Measurements from ENCODE around the gene OCRL. TPM values are rescaled to one million over a fixed set of nuclear protein-coding genes. Genes with fewer than 3 reads are reported as not detected.

Gene OCRL
- total and polyA plus RNA-seq, 2 of the 13 experiments (the other 11 are each of a cell fraction or from before 2014, with no cell fraction given): 13.4 to 32.0 TPM

GRCh38 chrX:129585691-129586090 is 45.6 kb downstream of the OCRL start (continued):
- TF ChIP-seq SOX6 (IDR thresholded peaks at IDR 0.05) (no peak), SOX6 (CRISPR knock-in tag; IDR thresholded peaks at IDR 0.05) (0 out of 2 replicates have a peak, but pooled peaks have one; percentile 25), SALL1 (CRISPR knock-in tag; IDR thresholded peaks at IDR 0.05) (peak; percentile 27; the same call in 1 of the 2 replicates), PHF8 (CRISPR knock-in tag; IDR thresholded peaks at IDR 0.05) (no peak), ZNF383 (CRISPR knock-in tag; IDR thresholded peaks at IDR 0.05; ENCODE audit: borderline replicate concordance) (no peak), ZNF891 (CRISPR knock-in tag; IDR thresholded peaks at IDR 0.05) (no peak), AFF4 (CRISPR knock-in tag; IDR thresholded peaks at IDR 0.05) (no peak), CEBPG (CRISPR knock-in tag; IDR thresholded peaks at IDR 0.05) (peak; percentile 95)

GRCh38 chrX:129586446-129586845 is 46.4 kb downstream of the OCRL start:
- peaks cover 5 to 35% of the 10 kb centered on the region in 2 experiments for H3K36me3 ChIP-seq (replicated peaks in 1 of 2; ENCODE audit: control insufficient read depth in 1 of 2, insufficient read depth in 2 of 2, low read length in 2 of 2)
- TF ChIP-seq SIX1 (CRISPR knock-in tag; IDR thresholded peaks at IDR 0.05; ENCODE audit: borderline replicate concordance) (peak; percentile 98), ZSCAN21 (CRISPR knock-in tag; IDR thresholded peaks at IDR 0.05; ENCODE audit: borderline replicate concordance) (0 out of 2 replicates have a peak, but pooled peaks have one; percentile 24), FOXP4 (CRISPR knock-in tag; IDR thresholded peaks at IDR 0.05) (0 out of 2 replicates have a peak, but pooled peaks have one; percentile 15), ZFP90 (CRISPR knock-in tag; IDR thresholded peaks at IDR 0.05; ENCODE audit: borderline replicate concordance) (no peak), FOXA3 (CRISPR knock-in tag; IDR thresholded peaks at IDR 0.05) (peak; percentile 52), ZKSCAN8 (CRISPR knock-in tag; IDR thresholded peaks at IDR 0.05; ENCODE audit: borderline replicate concordance) (no peak), ZSCAN29 (CRISPR knock-in tag; conservative IDR thresholded peaks at IDR 0.05) (no peak), BCL6 (CRISPR knock-in tag; IDR thresholded peaks at IDR 0.05) (no peak), FOXP1 (IDR thresholded peaks at IDR 0.05) (no peak), FOXP1 (CRISPR knock-in tag; IDR thresholded peaks at IDR 0.05) (0 out of 2 replicates have a peak, but pooled peaks have one; percentile 19), ZBTB20 (CRISPR knock-in tag; IDR thresholded peaks at IDR 0.05; ENCODE audit: borderline replicate concordance, low read depth) (peak; percentile 52; the same call in 1 of the 2 replicates), SAP130 (CRISPR knock-in tag; IDR thresholded peaks at IDR 0.05; ENCODE audit: low read depth) (peak; percentile 12; the same call in 1 of the 2 replicates), ZNF333 (CRISPR knock-in tag; IDR thresholded peaks at IDR 0.05; ENCODE audit: borderline replicate concordance) (no peak)

More at GRCh38 chrX:129586446-129586845, 46.4 kb downstream of the OCRL start:
- FAIRE-seq (no peak), DNase-seq (ENCODE audit: low spot score) (peak; percentile 32), ATAC-seq (peak; percentile 71)
- H4K20me1 ChIP-seq (ENCODE audit: insufficient read depth, low read length): no peaks in the 10 kb centered on the region
- no peak overlapping the region for H2AFZ ChIP-seq (ENCODE audit: low read length)
- intact Hi-C loops (cut with micrococcal nuclease; ENCODE audit: unreplicated experiment) (loop anchor here (5.0 kb wide), 1 partner anchor 64 kb away; the partner anchor contains the start of gene SMARCA1), in situ Hi-C loops (cut with HindIII; ENCODE audit: extremely low pct_ligation_motif_present, low pct_unique_long_range_greater_than_20kb) (no loop called here)
- peak overlapping the region; percentile 47 for H3K4me2 ChIP-seq (ENCODE audit: low read depth, low read length)
- H3K4me1 ChIP-seq (ENCODE audit: insufficient read depth, low read length): peaks cover 46% of the 10 kb centered on the region
- peak overlapping the region in 1 of 3 experiments; percentile 16; a peak in 1 of 6 replicates for H3K4me3 ChIP-seq (replicated peaks in 1 of 3; ENCODE audit: insufficient read depth in 1 of 3, low read depth in 2 of 3, low read length in 3 of 3)
- no peaks in the 10 kb centered on the region for H3K27me3 ChIP-seq (ENCODE audit: control insufficient read depth in 1 of 2, insufficient read depth in 2 of 2, low read length in 2 of 2)
- H3K79me2 ChIP-seq (ENCODE audit: insufficient read depth, low read length): no peaks in the 10 kb centered on the region
- no TSS peak for BruUV-seq (replicated peaks)
- no peaks in the 10 kb centered on the region for H3K9me3 ChIP-seq (ENCODE audit: low read length)
- 30% methylated on average over 4 of the region's 4 CpGs for WGBS (ENCODE audit: low lambda C conversion rate)
- CTCF ChIA-PET (ENCODE audit: low intra/inter-chr PET ratio, low total read pairs): no interaction called here
- H3K9ac ChIP-seq (ENCODE audit: insufficient read depth, low read depth, low read length): peak overlapping the region; percentile 32; the same call in 1 of the 2 replicates
- H3K27ac ChIP-seq (ENCODE audit: extremely low read length, insufficient read depth, low read length): peak overlapping the region; percentile 74
- POLR2A ChIA-PET: no interaction called here

All from HepG2 (cell line).